Measurements from ENCODE around the gene FOLH1. TPM values are rescaled to one million over a fixed set of nuclear protein-coding genes. Genes with fewer than 3 reads are reported as not detected.
A peak's percentile ranks its signal among the peaks of the same experiment; 100 is the strongest.
"Not testable (repeated sequence)": the region's sequence is repeated elsewhere in the genome, so short reads cannot be mapped to it uniquely, and the experiment has no call there.

The FOLH1 gene
- total and polyA plus RNA-seq, 2 of the 8 experiments (the other 6 are each of a cell fraction or from before 2014, with no cell fraction given), result 0.56 TPM; not detected in 1

- H3K27ac ChIP-seq (ENCODE audit: low read depth, low read length); H2BK15ac ChIP-seq (ENCODE audit: low read length); H3K23ac ChIP-seq (ENCODE audit: insufficient read length); H4K20me1 ChIP-seq (replicated peaks in 1 of 2; ENCODE audit: control insufficient read depth in 1 of 2, insufficient read depth in 2 of 2, low read length in 2 of 2); H3K18ac ChIP-seq (ENCODE audit: extremely low read depth, low read length); H2AFZ ChIP-seq (ENCODE audit: low read length); H2AK5ac ChIP-seq (ENCODE audit: low read depth, low read length); H3K56ac ChIP-seq (replicated peaks; ENCODE audit: insufficient read length, low read depth, low read length); H4K8ac ChIP-seq (ENCODE audit: extremely low read depth, insufficient read depth, low read length); H3K14ac ChIP-seq (ENCODE audit: insufficient read length); H3K27me3 ChIP-seq (replicated peaks in 1 of 4; ENCODE audit: control insufficient read depth in 3 of 4, extremely low read depth in 1 of 4, insufficient read depth in 3 of 4, low read length in 3 of 4); H3K36me3 ChIP-seq (ENCODE audit: control insufficient read depth in 2 of 4, insufficient read depth in 4 of 4, low read length in 3 of 4); FAIRE-seq; DNase-seq (ENCODE audit: low read depth in 1 of 2, low spot score in 2 of 2); H2BK5ac ChIP-seq (ENCODE audit: low read depth, low read length); H3K4ac ChIP-seq (replicated peaks; ENCODE audit: insufficient read length, low read depth, low read length); H3K4me1 ChIP-seq (replicated peaks in 1 of 4; ENCODE audit: control insufficient read depth in 3 of 4, insufficient read depth in 4 of 4, low read length in 3 of 4); POLR2A ChIA-PET (ENCODE audit: partially characterized antibody); H4K5ac ChIP-seq (ENCODE audit: insufficient read length, low read depth, low read length); H2BK120ac ChIP-seq (replicated peaks; ENCODE audit: low read depth, low read length); H3K4me2 ChIP-seq (ENCODE audit: insufficient read depth in 1 of 2, low read depth in 2 of 2, low read length in 2 of 2); H3K79me1 ChIP-seq (ENCODE audit: low read depth, low read length); H3K4me3 ChIP-seq (ENCODE audit: extremely low read depth in 1 of 4, insufficient read depth in 2 of 4, low read depth in 3 of 4, low read length in 4 of 4); H2BK20ac ChIP-seq (ENCODE audit: low read length); H3K23me2 ChIP-seq (ENCODE audit: low read depth, low read length); H2BK12ac ChIP-seq (ENCODE audit: low read depth, low read length); H3K9ac ChIP-seq (replicated peaks in 1 of 4; ENCODE audit: extremely low read depth in 1 of 4, low read depth in 3 of 4, low read length in 3 of 4); H3K79me2 ChIP-seq (ENCODE audit: control insufficient read depth in 1 of 2, insufficient read depth in 2 of 2, low read length in 2 of 2); H4K91ac ChIP-seq (replicated peaks; ENCODE audit: insufficient read length, low read length): not testable (repeated sequence)
- peaks cover 11 to 36% of the 10 kb centered on the region in 2 experiments; a peak in 3 of 4 replicates for H3K9me3 ChIP-seq (ENCODE audit: insufficient read depth in 2 of 2, low read depth in 1 of 2, low read length in 1 of 2)
- 94% methylated on average over 3 of the region's 3 CpGs; no CpG with 5 or more reads in 1 of the 2 experiments for WGBS, 2 experiments (ENCODE audit: extremely low coverage in 1 of 2, insufficient coverage in 1 of 2, insufficient read length in 1 of 2, insufficient replicate concordance in 2 of 2, low coverage in 1 of 2, low lambda C conversion rate in 2 of 2, missing lambda C conversion rate in 1 of 2)
- CTCF ChIA-PET (ENCODE audit: partially characterized antibody), result interaction anchor here (0.6 kb wide), 1 partner anchor 149 kb away, joined by 3 read pairs; no protein-coding TSS in a partner anchor
Measured at GRCh38 chr11:49231725-49232124, 23.3 kb upstream of the FOLH1 start.

- H4K91ac ChIP-seq (replicated peaks; ENCODE audit: insufficient read length, low read length); H3K27me3 ChIP-seq (replicated peaks in 1 of 4; ENCODE audit: control insufficient read depth in 3 of 4, extremely low read depth in 1 of 4, insufficient read depth in 3 of 4, low read length in 3 of 4); H3K9ac ChIP-seq (replicated peaks in 1 of 4; ENCODE audit: extremely low read depth in 1 of 4, low read depth in 3 of 4, low read length in 3 of 4); H3K27ac ChIP-seq (ENCODE audit: low read depth, low read length); H3K56ac ChIP-seq (replicated peaks; ENCODE audit: insufficient read length, low read depth, low read length); H2BK15ac ChIP-seq (ENCODE audit: low read length); H3K23ac ChIP-seq (ENCODE audit: insufficient read length); H3K79me1 ChIP-seq (ENCODE audit: low read depth, low read length); H4K8ac ChIP-seq (ENCODE audit: extremely low read depth, insufficient read depth, low read length); H2AK5ac ChIP-seq (ENCODE audit: low read depth, low read length); H3K79me2 ChIP-seq (ENCODE audit: control insufficient read depth in 1 of 2, insufficient read depth in 2 of 2, low read length in 2 of 2); H3K23me2 ChIP-seq (ENCODE audit: low read depth, low read length); H3K18ac ChIP-seq (ENCODE audit: extremely low read depth, low read length); H2BK120ac ChIP-seq (replicated peaks; ENCODE audit: low read depth, low read length); H4K20me1 ChIP-seq (replicated peaks in 1 of 2; ENCODE audit: control insufficient read depth in 1 of 2, insufficient read depth in 2 of 2, low read length in 2 of 2); H3K4ac ChIP-seq (replicated peaks; ENCODE audit: insufficient read length, low read depth, low read length); H2BK20ac ChIP-seq (ENCODE audit: low read length); H3K4me3 ChIP-seq (ENCODE audit: extremely low read depth in 1 of 4, insufficient read depth in 2 of 4, low read depth in 3 of 4, low read length in 4 of 4); H3K14ac ChIP-seq (ENCODE audit: insufficient read length); H2BK12ac ChIP-seq (ENCODE audit: low read depth, low read length); H3K4me1 ChIP-seq (replicated peaks in 1 of 4; ENCODE audit: control insufficient read depth in 3 of 4, insufficient read depth in 4 of 4, low read length in 3 of 4); H2BK5ac ChIP-seq (ENCODE audit: low read depth, low read length); H4K5ac ChIP-seq (ENCODE audit: insufficient read length, low read depth, low read length); H2AFZ ChIP-seq (ENCODE audit: low read length); FAIRE-seq; H3K4me2 ChIP-seq (ENCODE audit: insufficient read depth in 1 of 2, low read depth in 2 of 2, low read length in 2 of 2); H3K36me3 ChIP-seq (ENCODE audit: control insufficient read depth in 2 of 4, insufficient read depth in 4 of 4, low read length in 3 of 4); POLR2A ChIA-PET (ENCODE audit: partially characterized antibody): not testable (repeated sequence)
- 87% methylated on average over 1 of the region's 1 CpG; no CpG with 5 or more reads in 1 of the 2 experiments for WGBS, 2 experiments (ENCODE audit: extremely low coverage in 1 of 2, insufficient coverage in 1 of 2, insufficient read length in 1 of 2, insufficient replicate concordance in 2 of 2, low coverage in 1 of 2, low lambda C conversion rate in 2 of 2, missing lambda C conversion rate in 1 of 2)
- DNase-seq (ENCODE audit: low read depth in 1 of 2, low spot score in 2 of 2), result peak in 1 of 2 experiments; percentile 48
- CTCF ChIA-PET (ENCODE audit: partially characterized antibody), result interaction anchor here (0.8 kb wide), 1 partner anchor 296 kb away, joined by 3 read pairs; no protein-coding TSS in a partner anchor
- H3K9me3 ChIP-seq (ENCODE audit: insufficient read depth in 2 of 2, low read depth in 1 of 2, low read length in 1 of 2), result peaks cover 11 to 31% of the 10 kb centered on the region in 2 experiments; a peak in 3 of 4 replicates
Measured at GRCh38 chr11:49230534-49230933, 22.1 kb upstream of the FOLH1 start.

Measured in H1 (cell line).